HUES6 (cell line): ENCODE results near the gene SMG6.
"Not testable (repeated sequence)": the region's sequence is repeated elsewhere in the genome, so short reads cannot be mapped to it uniquely, and the experiment has no call there.

Source experiments
- H3K27ac ChIP-seq: 2 replicates; pipeline ENCODE4 v1.7.0; 2013; ENCODE audit warnings: low read depth, mild to moderate bottlenecking, low read length, inconsistent platforms
- H3K27me3 ChIP-seq: 2 replicates; pipeline ENCODE4 v1.6.1; 2013; ENCODE audit warnings: low read length; ENCODE audit not compliant: control insufficient read depth, insufficient read depth
- H3K36me3 ChIP-seq: 2 replicates; pipeline ENCODE4 v1.6.1; 2013; ENCODE audit warnings: low read length; ENCODE audit not compliant: control insufficient read depth, insufficient read depth
- H3K4me1 ChIP-seq: 2 replicates; pipeline ENCODE4 v1.6.1; 2013; ENCODE audit warnings: low read length; ENCODE audit not compliant: control insufficient read depth, insufficient read depth
- H3K4me3 ChIP-seq: 2 replicates; pipeline ENCODE4 v1.5.1; 2013; ENCODE audit warnings: low read depth, low read length
- H3K9ac ChIP-seq: one replicate; pipeline ENCODE4 v1.6.1; 2013; ENCODE audit warnings: mild to moderate bottlenecking, low read length
- H3K9me3 ChIP-seq: 2 replicates; pipeline ENCODE4 v1.6.1; 2013; ENCODE audit warnings: low read depth, low read length; ENCODE audit not compliant: control insufficient read depth, insufficient read depth

The SMG6 gene

GRCh38 chr17:2212400-2212981, 91.1 kb downstream of the SMG6 start:
- Histone ChIP-seq H3K36me3 (no peaks in the 10 kb centered on the region), H3K27me3 (no peaks in the 10 kb centered on the region), H3K9me3 (no peaks in the 10 kb centered on the region), H3K4me3 (no peak overlapping the region), H3K4me1 (peaks cover 34% of the 10 kb centered on the region), H3K9ac (no peak overlapping the region), H3K27ac (no peak overlapping the region)

DNA sequence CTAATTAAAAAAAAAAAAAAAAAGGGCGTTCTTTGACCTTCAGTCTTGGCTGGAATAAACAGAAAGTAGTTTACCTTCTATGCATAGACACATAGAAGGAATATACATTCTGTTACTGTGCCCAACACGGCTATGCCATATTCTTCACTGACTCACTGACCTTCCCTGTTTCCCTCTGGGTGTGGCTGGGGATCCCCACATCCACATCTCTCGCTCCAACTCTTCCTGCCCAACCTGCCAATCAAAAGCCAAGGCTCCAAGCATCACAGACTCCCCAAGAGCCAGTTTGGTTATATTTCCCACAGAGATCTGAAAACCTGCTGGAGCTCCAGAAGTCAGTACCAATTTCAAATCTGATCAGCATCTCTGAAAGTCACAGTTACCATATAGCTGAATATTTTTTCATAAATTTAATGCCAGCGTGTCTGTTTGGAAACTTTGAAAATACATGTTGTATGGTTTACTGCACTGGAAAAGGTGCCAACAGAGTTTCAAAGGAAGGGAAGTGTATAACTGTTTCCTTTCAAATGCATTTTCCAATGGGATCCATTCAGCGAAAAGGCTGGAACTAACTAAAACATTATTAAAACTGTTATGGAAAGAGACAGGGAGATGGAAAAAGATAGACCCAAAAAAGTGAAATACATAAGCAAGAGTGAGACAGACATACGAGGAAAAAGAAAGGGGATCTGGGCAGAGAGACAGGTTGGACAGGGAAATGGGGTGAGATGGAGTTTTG, 91.8 kb downstream of the SMG6 start:
- no peak overlapping the region for H3K9ac ChIP-seq

GRCh38 chr17:2210726-2211125, 92.9 kb downstream of the SMG6 start:
- Histone ChIP-seq H3K9ac (no peak overlapping the region), H3K27me3 (no peaks in the 10 kb centered on the region), H3K27ac (no peak overlapping the region), H3K9me3 (no peaks in the 10 kb centered on the region), H3K4me1 (peaks cover 26% of the 10 kb centered on the region), H3K4me3 (no peak overlapping the region), H3K36me3 (no peaks in the 10 kb centered on the region)

More for the DNA sequence above, 91.8 kb downstream of the SMG6 start:
- H3K4me1 ChIP-seq: peaks cover 34% of the 10 kb centered on the region
- H3K9me3 ChIP-seq: no peaks in the 10 kb centered on the region
- H3K36me3 ChIP-seq: no peaks in the 10 kb centered on the region
- H3K4me3 ChIP-seq: no peak overlapping the region
- H3K27me3 ChIP-seq: no peaks in the 10 kb centered on the region
- H3K27ac ChIP-seq: no peak overlapping the region

DNA sequence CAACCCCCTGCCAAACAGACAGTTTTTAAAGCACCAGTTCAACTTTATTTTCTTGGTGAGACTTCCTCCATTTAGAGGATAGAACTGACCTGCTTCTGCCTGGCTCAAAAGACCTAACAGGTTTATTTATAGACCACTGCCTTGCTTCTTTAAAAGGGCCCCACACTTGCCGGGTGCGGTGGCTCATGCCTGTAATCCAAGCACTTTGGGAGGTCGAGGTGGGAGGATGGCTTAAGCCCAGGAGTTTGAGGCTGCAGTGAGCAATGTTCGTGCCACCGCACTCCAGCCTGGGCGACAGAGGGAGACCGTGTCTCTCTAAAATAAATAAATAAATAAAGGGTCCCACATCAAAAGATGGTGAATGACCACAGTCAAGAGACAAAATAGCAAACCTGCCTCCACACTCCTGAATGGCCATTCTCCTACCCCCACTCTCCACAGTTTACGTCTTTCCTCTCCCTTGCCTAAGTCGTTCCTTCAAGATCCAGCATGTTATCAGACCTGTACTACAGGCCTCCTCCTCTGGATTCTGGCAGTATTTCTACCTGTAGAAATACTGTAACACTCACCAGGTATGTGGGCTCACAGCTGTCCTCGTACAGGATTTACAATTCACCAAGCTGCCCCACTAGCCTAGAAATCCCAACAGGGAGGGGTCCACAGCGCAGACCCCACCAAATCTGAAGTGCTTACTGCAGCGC, 95.6 kb downstream of the SMG6 start:
- H3K9me3 ChIP-seq: no peaks in the 10 kb centered on the region
- no peaks in the 10 kb centered on the region for H3K27me3 ChIP-seq
- H3K4me1 ChIP-seq: peaks cover 5% of the 10 kb centered on the region; the same call in 1 of the 2 replicates
- H3K27ac ChIP-seq: no peak overlapping the region
- no peaks in the 10 kb centered on the region for H3K36me3 ChIP-seq
- H3K9ac ChIP-seq: no peak overlapping the region
- no peak overlapping the region for H3K4me3 ChIP-seq

- no peaks in the 10 kb centered on the region for H3K27me3 ChIP-seq
- peaks cover 5% of the 10 kb centered on the region; the same call in 1 of the 2 replicates for H3K4me1 ChIP-seq
- H3K4me3 ChIP-seq: no peak overlapping the region
- no peaks in the 10 kb centered on the region for H3K9me3 ChIP-seq
- H3K9ac ChIP-seq: no peak overlapping the region
- no peaks in the 10 kb centered on the region for H3K36me3 ChIP-seq
- H3K27ac ChIP-seq: no peak overlapping the region
These were observed 99.2 kb downstream of the SMG6 start for GRCh38 chr17:2204393-2204792.

- peaks cover 5% of the 10 kb centered on the region; the same call in 1 of the 2 replicates for H3K4me1 ChIP-seq
- no peaks in the 10 kb centered on the region for H3K36me3 ChIP-seq
- no peaks in the 10 kb centered on the region for H3K27me3 ChIP-seq
- H3K9me3 ChIP-seq: no peaks in the 10 kb centered on the region
- no peak overlapping the region for H3K9ac ChIP-seq
- no peak overlapping the region for H3K4me3 ChIP-seq
- no peak overlapping the region for H3K27ac ChIP-seq
These were observed 99.8 kb downstream of the SMG6 start for GRCh38 chr17:2203818-2204217.

DNA sequence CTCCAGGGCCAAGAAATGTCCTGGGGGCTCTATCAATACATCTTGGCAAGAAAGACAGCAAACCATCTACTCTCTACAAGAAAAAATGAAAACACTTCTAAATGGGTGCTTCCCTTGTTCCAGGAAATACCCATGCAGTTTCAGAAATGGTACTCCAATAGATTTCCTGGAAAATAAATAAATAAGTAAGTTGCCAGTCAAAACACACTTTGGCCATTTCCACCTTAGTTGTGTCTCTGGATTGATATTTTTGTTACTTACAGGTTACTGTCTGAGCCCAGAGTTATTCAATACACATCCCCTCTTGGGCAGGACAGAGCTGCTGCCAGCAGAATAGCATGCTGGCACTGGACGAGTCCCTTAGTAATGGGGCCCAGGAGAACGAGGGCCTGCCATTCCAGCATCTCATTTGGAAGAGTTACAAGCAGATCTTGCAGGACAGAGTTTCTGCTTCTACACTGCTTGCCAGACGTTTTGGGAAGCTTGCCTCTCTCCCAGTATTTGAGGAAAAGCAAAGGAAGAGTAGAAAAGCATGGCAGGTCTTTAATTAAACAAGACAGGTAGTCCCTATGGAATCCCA, 100.5 kb downstream of the SMG6 start:
- Histone ChIP-seq H3K9me3 (no peaks in the 10 kb centered on the region), H3K4me3 (no peak overlapping the region), H3K9ac (no peak overlapping the region), H3K36me3 (no peaks in the 10 kb centered on the region), H3K4me1 (peaks cover under 1% of the 10 kb centered on the region; the same call in 1 of the 2 replicates), H3K27me3 (no peaks in the 10 kb centered on the region), H3K27ac (no peak overlapping the region)

DNA sequence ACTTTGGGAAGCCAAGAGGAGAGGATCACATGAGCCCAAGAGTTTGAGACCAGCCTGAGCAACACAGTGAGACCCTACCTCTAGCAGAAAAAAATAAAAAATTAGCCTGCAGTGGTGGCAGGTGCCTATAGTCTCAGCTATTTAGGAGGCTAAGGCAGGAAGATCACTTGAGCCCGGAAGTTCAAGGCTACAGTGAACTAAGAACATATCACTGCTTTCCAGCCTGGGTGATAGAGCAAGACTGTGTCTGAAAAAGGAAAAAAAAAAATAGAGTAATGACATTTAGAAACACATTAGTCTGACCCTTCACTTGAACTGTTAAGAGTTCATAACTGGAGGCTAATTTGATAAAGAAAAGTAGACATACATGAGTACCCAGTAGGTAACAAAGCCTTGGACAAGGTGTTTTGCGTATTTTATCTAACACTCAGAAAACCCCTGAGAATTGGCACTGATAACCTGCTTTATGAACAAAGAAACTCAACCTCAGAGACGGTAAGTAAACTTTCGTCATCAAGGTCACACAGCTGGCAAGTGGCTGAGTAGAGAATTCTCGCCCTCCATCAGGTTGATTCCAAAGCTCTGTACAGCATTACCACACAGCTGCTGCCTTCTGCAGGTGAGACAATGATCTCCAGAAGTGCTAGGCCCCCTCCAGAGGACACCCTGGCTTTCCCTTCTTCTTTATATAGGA, 101.1 kb downstream of the SMG6 start:
- Histone ChIP-seq H3K36me3 (no peaks in the 10 kb centered on the region), H3K27me3 (no peaks in the 10 kb centered on the region), H3K9ac (no peak overlapping the region)

GRCh38 chr17:2199386-2199785, 104.2 kb downstream of the SMG6 start:
- not testable (repeated sequence) for H3K4me3 ChIP-seq, H3K9me3 ChIP-seq, H3K9ac ChIP-seq, H3K27ac ChIP-seq, H3K36me3 ChIP-seq, H3K27me3 ChIP-seq
- peaks cover 11% of the 10 kb centered on the region for H3K4me1 ChIP-seq

More for the DNA sequence above, 101.1 kb downstream of the SMG6 start:
- Histone ChIP-seq H3K27ac (no peak overlapping the region), H3K4me3 (no peak overlapping the region), H3K9me3 (no peaks in the 10 kb centered on the region), H3K4me1 (no peaks in the 10 kb centered on the region)

DNA sequence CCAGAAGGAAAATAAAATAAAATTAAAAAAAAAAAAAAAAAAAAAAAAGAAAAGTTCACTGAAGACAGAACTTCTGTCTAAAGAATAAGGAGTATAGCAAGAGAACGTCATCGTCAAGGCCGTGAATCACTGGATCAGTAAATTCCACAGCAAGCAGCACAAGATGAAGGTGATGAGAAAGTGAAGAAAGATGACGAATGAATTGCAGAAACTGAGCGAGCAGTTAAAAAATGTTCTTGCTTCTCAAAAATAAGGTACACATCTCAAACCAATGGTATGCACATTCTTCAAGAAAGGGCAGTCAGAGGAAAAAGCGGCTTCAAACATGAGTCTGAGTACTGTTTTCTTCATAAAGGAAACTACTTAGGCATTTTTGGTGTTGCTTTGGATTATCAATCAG, 104.7 kb downstream of the SMG6 start:
- Histone ChIP-seq H3K4me3 (no peak overlapping the region), H3K27ac (no peak overlapping the region), H3K9me3 (no peaks in the 10 kb centered on the region), H3K9ac (no peak overlapping the region), H3K27me3 (no peaks in the 10 kb centered on the region), H3K36me3 (no peaks in the 10 kb centered on the region), H3K4me1 (peaks cover 14% of the 10 kb centered on the region)
